Measurements from ENCODE around the gene PDCD11.

The PDCD11 gene

GRCh38 chr10:103449208-103450144 is 53.0 kb downstream of the PDCD11 start:
- Histone ChIP-seq H2AFZ (ENCODE audit: insufficient read depth, low read length, poor library complexity) (no peak overlapping the region), H3K79me1 (ENCODE audit: low read length) (peaks cover 5% of the 10 kb centered on the region)
- no CpG with 5 or more reads among the region's 34 CpGs for WGBS (ENCODE audit: extremely low coverage, insufficient coverage, insufficient read length)

DNA sequence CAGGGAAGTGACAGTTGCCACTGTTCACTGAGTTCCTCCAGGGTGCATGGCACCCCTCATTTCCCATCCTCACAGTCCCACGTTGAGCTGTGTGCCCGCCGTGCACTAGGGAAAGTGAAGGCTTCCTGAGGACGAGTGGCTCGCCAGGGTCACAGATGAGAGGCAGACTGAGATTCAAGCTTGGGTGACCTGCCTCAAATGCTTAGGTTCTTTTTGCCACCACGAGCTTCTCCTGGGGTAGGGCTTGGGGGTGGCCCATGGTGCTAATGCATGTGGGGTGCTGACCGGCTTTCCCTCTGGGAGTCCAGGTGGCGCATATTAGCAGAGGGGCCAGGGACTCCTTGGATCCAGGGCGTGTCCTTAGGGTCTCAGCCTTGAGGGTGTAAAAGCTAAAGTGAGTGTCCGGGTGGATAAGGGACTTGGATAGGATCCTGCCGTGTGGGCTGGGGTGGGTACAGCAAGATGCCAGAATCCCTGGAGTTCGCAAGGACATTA is 53.8 kb downstream of the PDCD11 start:
- Histone ChIP-seq H3K79me2 (ENCODE audit: control insufficient read depth, insufficient read depth, low read length, poor library complexity) (no peaks in the 10 kb centered on the region), H4K91ac (ENCODE audit: low read depth, low read length) (no peak overlapping the region), H3K9me3 (ENCODE audit: insufficient read depth, low read depth, low read length) (peaks cover under 1% of the 10 kb centered on the region), H3K9ac (ENCODE audit: low read length) (no peak overlapping the region), H3K27me3 (ENCODE audit: insufficient read depth, low read length) (no peaks in the 10 kb centered on the region), H2BK120ac (ENCODE audit: insufficient read depth, low read length, poor library complexity) (no peak overlapping the region), H2BK5ac (ENCODE audit: low read depth, low read length, poor library complexity) (no peak overlapping the region), H2AK5ac (ENCODE audit: low read length) (no peak overlapping the region), H3K36me3 (ENCODE audit: control insufficient read depth in 1 of 2, insufficient read depth in 2 of 2, low read length in 2 of 2) (peaks cover 22 to 33% of the 10 kb centered on the region in 2 experiments), H3K4me2 (ENCODE audit: low read length) (no peak overlapping the region), H2AFZ (ENCODE audit: insufficient read depth, low read length, poor library complexity) (no peak overlapping the region), H3K79me1 (ENCODE audit: low read length) (peaks cover 5% of the 10 kb centered on the region), H3K4me1 (ENCODE audit: control insufficient read depth in 1 of 2, insufficient read depth in 2 of 2, low read length in 2 of 2) (peaks cover 10 to 11% of the 10 kb centered on the region in 2 experiments), H3K14ac (ENCODE audit: low read length) (no peak overlapping the region), H4K12ac (ENCODE audit: low read depth, low read length) (no peak overlapping the region), H3K4me3 (ENCODE audit: low read depth, low read length) (no peak overlapping the region), H3K23ac (ENCODE audit: low read length) (no peak overlapping the region), H4K8ac (ENCODE audit: low read depth, low read length) (no peak overlapping the region), H3K18ac (ENCODE audit: low read length) (no peak overlapping the region), H3K27ac (ENCODE audit: low read depth, low read length) (no peak overlapping the region), H2BK12ac (ENCODE audit: low read length) (no peak overlapping the region), H3K4ac (ENCODE audit: low read depth, low read length) (no peak overlapping the region)
- DNase-seq, result no peak
- WGBS (ENCODE audit: extremely low coverage, insufficient coverage, insufficient read length), result no CpG with 5 or more reads among the region's 12 CpGs

More at GRCh38 chr10:103449208-103450144, 53.0 kb downstream of the PDCD11 start:
- Histone ChIP-seq H3K4ac (ENCODE audit: low read depth, low read length) (no peak overlapping the region), H4K8ac (ENCODE audit: low read depth, low read length) (no peak overlapping the region), H3K23ac (ENCODE audit: low read length) (no peak overlapping the region), H4K91ac (ENCODE audit: low read depth, low read length) (no peak overlapping the region), H3K9me3 (ENCODE audit: insufficient read depth, low read depth, low read length) (peaks cover 2% of the 10 kb centered on the region), H2BK5ac (ENCODE audit: low read depth, low read length, poor library complexity) (no peak overlapping the region), H2AK5ac (ENCODE audit: low read length) (no peak overlapping the region), H3K9ac (ENCODE audit: low read length) (no peak overlapping the region), H3K36me3 (ENCODE audit: control insufficient read depth in 1 of 2, insufficient read depth in 2 of 2, low read length in 2 of 2) (peaks cover 28 to 40% of the 10 kb centered on the region in 2 experiments), H3K14ac (ENCODE audit: low read length) (no peak overlapping the region), H3K4me1 (ENCODE audit: control insufficient read depth in 1 of 2, insufficient read depth in 2 of 2, low read length in 2 of 2) (peaks cover 10 to 11% of the 10 kb centered on the region in 2 experiments), H3K27ac (ENCODE audit: low read depth, low read length) (no peak overlapping the region), H2BK120ac (ENCODE audit: insufficient read depth, low read length, poor library complexity) (no peak overlapping the region), H3K4me3 (ENCODE audit: low read depth, low read length) (no peak overlapping the region), H2BK12ac (ENCODE audit: low read length) (no peak overlapping the region), H3K4me2 (ENCODE audit: low read length) (no peak overlapping the region), H4K12ac (ENCODE audit: low read depth, low read length) (no peak overlapping the region), H3K27me3 (ENCODE audit: insufficient read depth, low read length) (no peaks in the 10 kb centered on the region), H3K18ac (ENCODE audit: low read length) (no peak overlapping the region), H3K79me2 (ENCODE audit: control insufficient read depth, insufficient read depth, low read length, poor library complexity) (no peaks in the 10 kb centered on the region)
- DNase-seq, result no peak

DNA sequence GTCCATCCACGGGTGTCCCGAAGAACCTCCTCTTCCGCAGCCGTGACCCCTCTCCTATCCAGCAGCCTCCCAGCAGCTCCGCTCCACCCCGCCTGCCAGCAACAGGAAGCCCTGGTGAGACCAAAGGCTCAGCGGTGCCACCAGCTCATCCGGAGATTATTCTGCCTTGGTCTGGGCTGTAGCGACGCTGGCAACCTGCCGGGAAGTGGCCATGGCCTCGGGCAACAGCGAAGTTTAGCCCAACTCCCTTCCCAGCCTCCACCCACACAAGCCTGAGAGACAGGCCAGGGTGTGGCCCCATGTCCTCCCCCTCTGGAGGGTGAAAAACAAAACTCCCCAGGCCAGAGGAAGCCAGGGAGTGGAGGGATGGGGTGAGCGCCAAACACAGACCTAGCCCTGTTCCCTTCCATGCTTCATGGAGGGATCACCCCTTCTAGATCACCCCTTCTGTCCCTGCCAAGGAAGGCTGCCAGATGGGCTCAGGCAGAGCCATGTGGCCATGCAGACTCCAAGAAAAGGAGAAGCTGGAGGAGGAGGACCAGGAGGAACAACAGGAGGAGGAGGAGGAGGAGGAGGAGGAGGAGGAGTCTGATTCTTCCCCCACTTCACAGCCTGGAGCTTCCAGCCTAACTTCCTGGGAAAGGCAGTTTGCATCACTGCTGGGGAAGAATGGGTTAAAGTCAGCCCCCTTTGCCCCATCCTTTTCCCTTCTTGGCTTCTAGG is 54.8 kb downstream of the PDCD11 start:
- Histone ChIP-seq H3K9me3 (ENCODE audit: insufficient read depth, low read depth, low read length) (no peaks in the 10 kb centered on the region), H4K12ac (ENCODE audit: low read depth, low read length) (no peak overlapping the region), H3K14ac (ENCODE audit: low read length) (no peak overlapping the region), H2AK5ac (ENCODE audit: low read length) (no peak overlapping the region), H2BK5ac (ENCODE audit: low read depth, low read length, poor library complexity) (no peak overlapping the region), H4K91ac (ENCODE audit: low read depth, low read length) (peak overlapping the region; percentile 36), H3K4me1 (ENCODE audit: control insufficient read depth in 1 of 2, insufficient read depth in 2 of 2, low read length in 2 of 2) (peaks cover 10 to 11% of the 10 kb centered on the region in 2 experiments), H3K23ac (ENCODE audit: low read length) (no peak overlapping the region), H3K27me3 (ENCODE audit: insufficient read depth, low read length) (no peaks in the 10 kb centered on the region), H4K8ac (ENCODE audit: low read depth, low read length) (no peak overlapping the region), H3K4me2 (ENCODE audit: low read length) (no peak overlapping the region), H3K4me3 (ENCODE audit: low read depth, low read length) (no peak overlapping the region), H3K4ac (ENCODE audit: low read depth, low read length) (no peak overlapping the region), H2BK12ac (ENCODE audit: low read length) (no peak overlapping the region), H3K9ac (ENCODE audit: low read length) (no peak overlapping the region), H3K18ac (ENCODE audit: low read length) (no peak overlapping the region), H3K79me1 (ENCODE audit: low read length) (peaks cover 5% of the 10 kb centered on the region), H3K79me2 (ENCODE audit: control insufficient read depth, insufficient read depth, low read length, poor library complexity) (no peaks in the 10 kb centered on the region), H2AFZ (ENCODE audit: insufficient read depth, low read length, poor library complexity) (no peak overlapping the region), H3K27ac (ENCODE audit: low read depth, low read length) (no peak overlapping the region), H2BK120ac (ENCODE audit: insufficient read depth, low read length, poor library complexity) (no peak overlapping the region), H3K36me3 (ENCODE audit: control insufficient read depth in 1 of 2, insufficient read depth in 2 of 2, low read length in 2 of 2) (peaks cover 13 to 23% of the 10 kb centered on the region in 2 experiments)
- peak; percentile 68 to 73 for DNase-seq
- no CpG with 5 or more reads among the region's 14 CpGs for WGBS (ENCODE audit: extremely low coverage, insufficient coverage, insufficient read length)

DNA sequence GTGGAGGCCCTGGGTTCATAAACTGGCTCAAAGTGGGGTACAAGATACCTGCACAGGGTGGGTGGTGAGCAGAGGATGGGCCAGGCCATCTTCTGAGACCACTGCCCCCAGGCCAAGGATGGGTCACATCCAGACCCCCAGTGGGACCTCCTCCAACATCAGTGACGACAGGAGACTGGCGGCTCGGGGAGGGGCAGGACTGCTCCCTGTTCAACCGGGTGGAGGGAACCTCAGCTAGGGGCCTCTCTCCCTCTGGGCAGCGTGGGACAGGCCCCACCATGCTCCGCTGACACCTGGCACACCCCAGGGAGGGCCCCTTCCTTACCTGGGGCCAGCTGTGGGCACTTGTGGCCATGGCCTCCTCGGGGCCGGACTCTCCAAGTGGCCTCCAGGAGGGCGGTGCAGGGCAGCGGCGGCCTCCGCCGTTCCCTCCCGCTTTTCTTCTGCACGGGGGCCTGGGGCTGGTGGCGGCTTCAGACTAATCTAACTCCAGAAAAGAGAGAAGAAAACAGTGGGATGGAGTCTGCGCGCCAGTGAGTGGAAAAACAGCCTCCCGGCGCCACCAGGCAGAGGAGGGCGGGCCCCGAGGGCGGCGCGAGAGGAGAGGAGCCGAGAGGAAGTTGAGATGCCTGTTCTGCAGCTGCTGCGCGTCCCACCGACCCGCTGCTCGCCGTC is 55.5 kb downstream of the PDCD11 start, which contains the start of gene CALHM2:
Gene CALHM2, minus strand, starts transcription at position 540 of the 675 bp plus-strand sequence. CDS start 2,429 bp downstream, outside the sequence.
- peaks cover 5% of the 10 kb centered on the region for H3K79me1 ChIP-seq (ENCODE audit: low read length)
- H3K27ac ChIP-seq (ENCODE audit: low read depth, low read length), result peak within 1 kb of the TSS; percentile 2
- no peak within 1 kb of the TSS for H3K9ac ChIP-seq (ENCODE audit: low read length)
- peak within 1 kb of the TSS; percentile 18 for H2BK120ac ChIP-seq (ENCODE audit: insufficient read depth, low read length, poor library complexity)
- peaks cover 10 to 11% of the 10 kb centered on the region in 2 experiments for H3K4me1 ChIP-seq (ENCODE audit: control insufficient read depth in 1 of 2, insufficient read depth in 2 of 2, low read length in 2 of 2)
- no peak within 1 kb of the TSS for H2BK5ac ChIP-seq (ENCODE audit: low read depth, low read length, poor library complexity)
- peak within 1 kb of the TSS; percentile 43 for H2AFZ ChIP-seq (ENCODE audit: insufficient read depth, low read length, poor library complexity)
- peak within 1 kb of the TSS; percentile 41 for H4K8ac ChIP-seq (ENCODE audit: low read depth, low read length)
- H3K18ac ChIP-seq (ENCODE audit: low read length), result no peak within 1 kb of the TSS
- peaks cover 8 to 16% of the 10 kb centered on the region in 2 experiments for H3K36me3 ChIP-seq (ENCODE audit: control insufficient read depth in 1 of 2, insufficient read depth in 2 of 2, low read length in 2 of 2)
- no CpG with 5 or more reads among the region's 32 CpGs for WGBS (ENCODE audit: extremely low coverage, insufficient coverage, insufficient read length)
- peak within 1 kb of the TSS; percentile 59 for H3K4me3 ChIP-seq (ENCODE audit: low read depth, low read length)
- no peaks in the 10 kb centered on the region for H3K27me3 ChIP-seq (ENCODE audit: insufficient read depth, low read length)
- H3K4ac ChIP-seq (ENCODE audit: low read depth, low read length), result no peak within 1 kb of the TSS
- H2AK5ac ChIP-seq (ENCODE audit: low read length), result peak within 1 kb of the TSS; percentile 28
- DNase-seq, result peak; percentile 88
- H2BK12ac ChIP-seq (ENCODE audit: low read length), result no peak within 1 kb of the TSS
- H4K91ac ChIP-seq (ENCODE audit: low read depth, low read length), result peak within 1 kb of the TSS; percentile 36
- H3K4me2 ChIP-seq (ENCODE audit: low read length), result peak within 1 kb of the TSS; percentile 67
- no peaks in the 10 kb centered on the region for H3K9me3 ChIP-seq (ENCODE audit: insufficient read depth, low read depth, low read length)
- peak within 1 kb of the TSS; percentile 58 for H4K12ac ChIP-seq (ENCODE audit: low read depth, low read length)
- no peaks in the 10 kb centered on the region for H3K79me2 ChIP-seq (ENCODE audit: control insufficient read depth, insufficient read depth, low read length, poor library complexity)
- no peak within 1 kb of the TSS for H3K23ac ChIP-seq (ENCODE audit: low read length)
- H3K14ac ChIP-seq (ENCODE audit: low read length), result peak within 1 kb of the TSS; percentile 19

Data from trophoblast cell (in vitro differentiated cells and primary cell).